ENCODE results near the gene MICALL1.

DNA sequence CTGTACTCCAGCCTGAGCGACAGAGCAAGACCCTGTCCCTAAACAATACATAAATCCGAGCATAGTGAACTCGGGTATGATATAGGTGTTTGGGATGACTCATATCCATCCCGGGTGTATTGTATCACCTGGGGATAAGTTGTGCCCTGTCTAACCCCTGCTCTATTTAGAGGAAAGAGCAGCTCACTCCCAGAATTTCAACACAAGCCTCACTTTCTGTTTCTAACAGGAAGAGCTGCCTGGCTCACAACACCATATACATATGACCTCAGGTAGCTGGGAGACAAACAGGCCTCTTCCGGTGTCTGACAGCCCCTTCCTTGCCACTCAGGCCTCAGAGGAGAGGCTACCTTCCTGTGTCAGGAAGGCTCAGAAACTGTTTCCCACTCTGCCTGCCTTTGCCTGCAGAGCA, 9.9 kb upstream of the MICALL1 start:
- TF ChIP-seq CTCF (IDR thresholded peaks at IDR 0.05) = no peak
- no peak for TF ChIP-seq EP300 (IDR thresholded peaks at IDR 0.05)
- no peak for TF ChIP-seq POLR2A (IDR thresholded peaks at IDR 0.05)
